HG03108 (cell line): ENCODE results near the gene GRB2.
A peak's percentile ranks its signal among the peaks of the same experiment; 100 is the strongest.
"Not testable (repeated sequence)": the region's sequence is repeated elsewhere in the genome, so short reads cannot be mapped to it uniquely, and the experiment has no call there.

Source experiments
- ATAC-seq: cut with Tn5 transposase; IDR thresholded peaks from one replicate; pipeline ENCODE4 v1.9.1; 2021; ENCODE audit warnings: moderate library complexity; ENCODE audit not compliant: unreplicated experiment

Gene GRB2

GRCh38 chr17:75405365-75406221 lies at the start of gene GRB2:
GRB2 (minus strand) TSS chr17:75405678; CDS start chr17:75393628, 12,050 bp downstream.
- ATAC-seq, result peak; percentile 71

DNA sequence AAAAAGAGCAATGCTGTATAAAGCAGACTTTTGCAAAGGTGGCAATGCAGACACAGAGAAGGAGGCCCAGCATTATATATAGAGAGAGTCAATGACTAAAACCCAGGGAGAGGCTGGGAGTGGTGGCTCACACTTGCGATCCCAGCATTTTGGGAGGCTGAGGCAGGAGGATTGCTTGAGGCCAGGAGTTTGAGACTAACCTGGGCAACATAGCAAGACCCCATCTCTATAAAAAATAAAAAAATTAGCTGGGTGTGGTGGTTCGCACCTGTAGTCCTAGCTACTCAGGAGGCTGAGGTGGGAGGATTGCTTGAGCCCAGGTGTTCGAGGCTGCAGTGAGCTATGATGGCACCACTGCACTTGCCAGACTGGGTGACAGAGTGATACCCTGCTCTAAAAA lies 49.2 kb upstream of the GRB2 start:
- not testable (repeated sequence) for ATAC-seq

DNA sequence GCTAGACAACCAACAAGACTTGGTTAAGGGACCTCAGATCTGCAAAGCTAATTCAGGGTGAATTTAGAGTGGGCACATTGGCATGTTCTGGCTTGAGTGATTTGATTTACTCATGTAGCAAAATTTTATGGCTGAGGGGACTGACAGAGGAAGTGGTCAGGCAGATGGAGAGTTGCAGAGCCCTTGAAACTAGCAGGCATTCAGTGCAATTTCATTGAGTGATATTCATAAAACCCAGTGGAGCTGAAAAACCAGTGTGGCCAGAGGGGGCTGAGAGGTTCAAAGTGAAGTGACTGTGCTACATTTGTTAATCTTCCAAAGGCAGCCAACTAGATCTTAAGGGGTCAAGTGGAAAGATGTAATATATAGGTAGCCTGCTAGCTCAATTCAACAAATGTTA lies 48.7 kb upstream of the GRB2 start:
- ATAC-seq, result no peak

GRCh38 chr17:75450270-75450669 lies 44.8 kb upstream of the GRB2 start:
- ATAC-seq, result no peak

DNA sequence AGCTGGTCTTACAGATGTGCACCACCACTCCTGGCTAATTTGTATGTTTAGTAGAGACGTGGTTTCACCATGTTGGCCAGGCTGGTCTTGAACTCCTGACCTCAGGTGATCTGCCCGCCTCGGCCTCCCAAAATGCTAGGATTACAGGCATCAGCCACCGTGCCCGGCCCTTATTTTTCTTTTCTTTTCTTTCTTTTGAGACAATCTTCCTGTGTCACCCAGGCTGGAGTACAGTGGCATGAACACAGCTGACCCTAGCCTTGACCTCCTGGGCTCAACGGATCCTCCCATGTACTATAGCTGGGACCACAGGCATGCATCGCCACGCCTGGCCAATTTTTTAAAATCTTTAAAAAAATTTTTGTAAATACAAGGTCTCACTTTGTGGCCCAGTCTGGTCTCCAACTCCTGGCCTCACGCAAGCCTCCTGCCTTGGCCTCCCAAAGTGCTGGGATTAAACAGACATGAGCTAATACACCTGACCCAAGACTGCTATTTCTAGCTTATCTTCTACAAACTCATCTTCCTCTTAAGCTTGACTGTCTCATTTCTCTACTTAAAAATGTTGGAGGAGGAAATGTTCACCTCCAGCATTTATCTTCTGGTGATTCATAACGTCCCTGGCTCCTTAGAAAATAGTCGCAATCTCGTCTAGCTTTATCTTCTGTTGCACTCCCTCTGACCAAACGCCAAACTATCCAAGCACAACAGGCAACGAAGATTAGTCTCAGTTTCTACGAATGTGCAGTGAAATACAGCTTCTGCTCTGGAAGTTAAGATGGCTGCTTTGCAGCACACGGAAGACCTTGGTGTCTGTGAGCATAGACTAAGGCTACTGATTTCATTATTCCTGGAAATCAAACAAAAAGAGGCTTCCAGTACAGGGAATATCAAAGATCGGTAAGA lies 42.7 kb upstream of the GRB2 start:
- no peak for ATAC-seq

- not testable (repeated sequence) for ATAC-seq
These were observed 40.4 kb upstream of the GRB2 start for GRCh38 chr17:75445896-75446295.

GRCh38 chr17:75445296-75445695 lies 39.8 kb upstream of the GRB2 start:
- ATAC-seq, result no peak

GRCh38 chr17:75442168-75443103 lies 37.0 kb upstream of the GRB2 start:
- ATAC-seq, result no peak

- no peak for ATAC-seq
These were observed 35.4 kb upstream of the GRB2 start for GRCh38 chr17:75440738-75441448.

DNA sequence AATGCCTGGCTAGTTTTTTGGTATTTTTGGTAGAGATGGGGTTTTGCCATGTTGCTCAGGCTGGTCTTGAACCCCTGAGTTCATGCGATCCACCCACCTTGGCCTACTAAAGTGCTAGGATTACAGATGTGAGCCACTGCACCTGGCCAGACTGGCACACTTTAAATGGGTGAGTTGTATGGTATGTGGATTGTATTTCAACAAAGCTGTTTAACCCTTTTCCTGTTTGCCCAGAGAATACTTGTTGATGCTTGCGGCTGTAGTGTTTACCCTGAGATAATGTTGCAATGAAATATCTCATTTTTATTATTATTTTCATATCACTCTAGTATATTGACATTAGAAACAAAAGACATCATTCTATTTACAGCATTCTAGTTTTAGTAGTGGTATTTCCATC lies 33.8 kb upstream of the GRB2 start:
- no peak for ATAC-seq

DNA sequence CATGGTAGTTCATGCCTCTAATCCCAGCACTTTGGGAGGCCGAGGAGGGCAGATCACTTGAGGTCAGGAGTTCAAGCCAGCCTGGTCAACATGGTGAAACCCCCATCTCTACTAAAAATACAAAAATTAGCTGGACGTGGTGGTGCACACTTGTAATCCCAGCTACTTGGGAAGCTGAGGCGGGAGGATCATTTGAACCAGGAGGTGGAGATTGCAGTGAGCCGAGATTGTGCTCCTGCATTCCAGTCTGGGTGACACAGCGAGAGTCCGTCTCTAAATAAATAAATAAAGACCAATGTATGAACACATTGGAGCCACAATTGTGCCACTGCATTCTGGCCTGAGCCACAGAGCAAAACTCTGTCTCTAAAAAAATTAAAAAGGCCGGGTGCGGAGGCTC lies 31.9 kb upstream of the GRB2 start:
- not testable (repeated sequence) for ATAC-seq

GRCh38 chr17:75434433-75434832 lies 29.0 kb upstream of the GRB2 start:
- ATAC-seq, result not testable (repeated sequence)

GRCh38 chr17:75433218-75433783 lies 27.8 kb upstream of the GRB2 start:
- ATAC-seq, result no peak

- ATAC-seq, result no peak
These were observed 24.9 kb upstream of the GRB2 start for GRCh38 chr17:75430159-75430974.

DNA sequence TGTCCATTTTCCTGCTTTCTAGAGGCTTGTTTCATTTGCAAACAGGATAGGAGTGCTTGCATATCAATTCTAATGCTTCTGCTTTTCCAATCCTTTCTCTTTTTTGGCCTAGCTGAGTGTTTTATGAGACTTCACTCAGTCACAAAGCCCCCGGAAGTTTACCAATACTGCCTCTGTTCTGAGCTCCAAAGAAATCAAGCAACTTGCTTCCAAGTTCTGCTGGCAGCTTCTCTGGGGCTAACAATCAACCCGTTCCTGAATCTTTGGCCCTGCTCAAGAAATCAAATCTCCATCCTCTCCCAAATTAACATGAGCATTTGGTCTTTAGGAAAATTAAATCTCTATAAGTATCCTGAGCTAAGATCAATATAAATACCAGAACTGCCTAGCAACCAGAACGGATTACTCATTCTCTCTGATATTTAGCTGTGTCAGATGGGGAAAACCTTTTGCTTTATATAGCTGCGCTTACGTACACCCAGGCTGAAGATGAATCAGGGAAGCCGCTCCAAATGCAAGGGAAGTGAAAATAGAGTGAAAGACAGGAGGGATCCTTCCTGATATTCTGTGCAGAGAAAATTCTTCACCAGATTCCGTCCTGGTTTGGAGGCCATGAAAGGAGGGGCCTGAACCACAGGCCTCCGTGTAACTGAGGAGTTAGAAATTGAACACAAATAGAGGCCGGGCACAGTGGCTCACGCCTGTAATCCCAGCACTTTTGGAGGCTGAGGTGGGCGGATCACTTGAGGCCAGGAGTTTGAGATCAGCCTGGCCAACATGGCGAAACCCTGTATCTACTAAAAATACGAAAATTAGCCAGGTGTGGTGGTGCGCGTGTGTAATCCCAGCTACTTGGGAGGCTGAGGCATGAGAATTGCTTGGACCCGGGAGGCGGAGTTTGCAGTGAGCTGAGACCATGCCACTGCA lies 23.3 kb upstream of the GRB2 start:
- ATAC-seq, result no peak

GRCh38 chr17:75418531-75418930 lies 13.1 kb upstream of the GRB2 start:
- ATAC-seq, result no peak

GRCh38 chr17:75417054-75417580 lies 11.6 kb upstream of the GRB2 start:
- ATAC-seq, result no peak

DNA sequence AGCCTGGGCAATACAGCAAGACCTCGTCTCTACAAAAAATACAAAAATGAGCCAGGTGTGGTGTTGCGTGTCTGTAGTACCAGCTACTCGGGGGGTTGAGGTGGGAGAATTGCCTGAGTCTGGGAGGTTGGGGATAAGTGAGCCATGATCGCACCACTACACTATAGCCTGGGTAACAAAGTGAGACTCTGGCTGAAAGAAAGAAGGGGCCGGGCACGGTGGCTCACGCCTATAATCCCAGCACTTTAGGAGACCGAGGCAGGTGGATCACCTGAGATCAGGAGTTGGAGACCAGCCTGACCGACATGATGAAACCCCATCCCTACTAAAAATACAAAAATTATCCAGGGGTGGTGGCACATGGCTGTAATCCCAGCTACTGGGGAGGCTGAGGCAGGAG lies 10.5 kb upstream of the GRB2 start:
- ATAC-seq, result no peak
